Endothelial cell of umbilical vein (primary cell): ENCODE results near the gene GCDH.

Source experiments
- CTCF ChIP-seq, 2 donors: IDR thresholded peaks; 1 replicate in 1 of 2; 2 replicates in 1 of 2; pipeline ENCODE4 v1.5.1; 2011; ENCODE audit warnings: low read length in 2 of 2, mild to moderate bottlenecking in 2 of 2, moderate library complexity in 2 of 2, control low read depth in 1 of 2, inconsistent platforms in 1 of 2, low read depth in 1 of 2; ENCODE audit not compliant: insufficient read depth in 1 of 2; ENCODE audit errors: extremely low read depth in 1 of 2
- EZH2 ChIP-seq: IDR thresholded peaks from 2 replicates; pipeline ENCODE4 v1.6.1; 2012; ENCODE audit warnings: borderline replicate concordance, low read depth, mild to moderate bottlenecking, moderate library complexity, low read length, inconsistent platforms; ENCODE audit not compliant: severe bottlenecking
- MYC ChIP-seq: IDR thresholded peaks from one replicate; pipeline ENCODE4 v1.6.1; 2011; ENCODE audit warnings: mild to moderate bottlenecking, low read depth, low read length
- POLR2A ChIP-seq: IDR thresholded peaks from 2 replicates; pipeline ENCODE4 v1.6.1; 2012; ENCODE audit warnings: low read depth, mild to moderate bottlenecking, control low read depth, low read length
- POLR2AphosphoS5 ChIP-seq: IDR thresholded peaks from 2 replicates; pipeline ENCODE4 v1.6.1; 2012; ENCODE audit warnings: low read depth, mild to moderate bottlenecking, control low read depth, low read length, moderate library complexity; ENCODE audit not compliant: insufficient read depth

- TF ChIP-seq CTCF (IDR thresholded peaks at IDR 0.05; ENCODE audit: extremely low read depth in 1 of 2, insufficient read depth in 1 of 2, low read depth in 1 of 2, low read length in 2 of 2) (no peak), EZH2 (no peak), POLR2AphosphoS5 (no peak), POLR2A (no peak), MYC (no peak)
Observed at GRCh38 chr19:12918253-12918652, 27.3 kb downstream of the GCDH start.
